H1 (cell line): Measurements from ENCODE around the gene LARP6. TPM values are rescaled to one million over a fixed set of nuclear protein-coding genes. Genes with fewer than 3 reads are reported as not detected.

Experiments used
- CTCF ChIA-PET: fragments of 300-600 bp; sonication (Branson Sonifier 250); formaldehyde crosslinking; loops from one replicate; lab custom pipeline; 2021; ENCODE audit not compliant: partially characterized antibody; lab: Charles Lee
- POLR2A ChIA-PET: fragments of 300-600 bp; sonication (Branson Sonifier 250); formaldehyde crosslinking; loops from one replicate; lab custom pipeline; 2021; ENCODE audit warnings: inconsistent platforms; ENCODE audit not compliant: partially characterized antibody; lab: Charles Lee
- DNase-seq, 2 experiments: peaks; one replicate each; pipeline versions ENCODE4 v3.0.0 to v3.0.0-alpha.2; 2010 to 2022; ENCODE audit warnings: low spot score in 2 of 2, low read depth in 1 of 2, mixed read lengths in 1 of 2
- FAIRE-seq: peaks from 2 replicates; lab custom pipeline; 2011; peaks lifted over from hg19 to GRCh38; lab: Jason Lieb, UNC
- H2AFZ ChIP-seq: 2 replicates; pipeline ENCODE4 v1.8.1; 2012; ENCODE audit warnings: low read length, inconsistent platforms
- H2AK5ac ChIP-seq: 2 replicates; pipeline ENCODE4 v1.6.1; 2013; ENCODE audit warnings: low read depth, low read length
- H2BK120ac ChIP-seq: replicated peaks from 2 replicates; pipeline ENCODE3; 2013; ENCODE audit warnings: low read depth, low read length, inconsistent platforms
- H2BK12ac ChIP-seq: 2 replicates; pipeline ENCODE4 v1.6.1; 2013; ENCODE audit warnings: low read depth, low read length
- H2BK15ac ChIP-seq: 2 replicates; pipeline ENCODE4 v1.6.1; 2013; ENCODE audit warnings: low read length
- H2BK20ac ChIP-seq: 2 replicates; pipeline ENCODE4 v1.6.1; 2013; ENCODE audit warnings: low read length
- H2BK5ac ChIP-seq: 2 replicates; pipeline ENCODE4 v1.6.1; 2013; ENCODE audit warnings: low read depth, low read length
- H3K14ac ChIP-seq: 2 replicates; pipeline ENCODE4 v1.6.1; 2013; ENCODE audit warnings: inconsistent platforms; ENCODE audit not compliant: insufficient read length
- H3K18ac ChIP-seq: 2 replicates; pipeline ENCODE4 v1.6.1; 2013; ENCODE audit warnings: low read length; ENCODE audit errors: extremely low read depth
- H3K23ac ChIP-seq: 2 replicates; pipeline ENCODE4 v1.6.1; 2013; ENCODE audit warnings: inconsistent platforms; ENCODE audit not compliant: insufficient read length
- H3K23me2 ChIP-seq: 2 replicates; pipeline ENCODE4 v1.6.1; 2013; ENCODE audit warnings: low read depth, low read length
- H3K27ac ChIP-seq: 2 replicates; pipeline ENCODE4 v1.6.1; 2011; ENCODE audit warnings: low read depth, low read length, inconsistent platforms
- H3K27me3 ChIP-seq, 4 experiments: replicated peaks in 1 of 4; 1 replicate in 1 of 4; 2 replicates in 3 of 4; pipeline versions ENCODE4 v1.6.1 to v1.8.1; 2011 to 2013; ENCODE audit warnings: low read length in 3 of 4, mild to moderate bottlenecking in 3 of 4, inconsistent platforms in 2 of 4, mixed read lengths in 2 of 4, moderate library complexity in 1 of 4; ENCODE audit not compliant: control insufficient read depth in 3 of 4, insufficient read depth in 3 of 4; ENCODE audit errors: extremely low read depth in 1 of 4
- H3K36me3 ChIP-seq, 4 experiments: 2 replicates each; pipeline versions ENCODE4 v1.6.1 to v1.8.1; 2011 to 2013; ENCODE audit warnings: mild to moderate bottlenecking in 4 of 4, low read length in 3 of 4, moderate library complexity in 2 of 4, control low read depth in 1 of 4, inconsistent platforms in 1 of 4; ENCODE audit not compliant: insufficient read depth in 4 of 4, control insufficient read depth in 2 of 4
- H3K4ac ChIP-seq: replicated peaks from 2 replicates; pipeline ENCODE3; 2013; ENCODE audit warnings: low read length, low read depth, mixed read lengths, inconsistent platforms; ENCODE audit not compliant: insufficient read length
- H3K4me1 ChIP-seq, 4 experiments: replicated peaks in 1 of 4; 1 replicate in 1 of 4; 2 replicates in 3 of 4; pipeline versions ENCODE4 v1.6.1 to v1.8.1; 2011 to 2013; ENCODE audit warnings: low read length in 3 of 4, inconsistent platforms in 2 of 4, mixed read lengths in 1 of 4; ENCODE audit not compliant: insufficient read depth in 4 of 4, control insufficient read depth in 3 of 4
- H3K4me2 ChIP-seq, 2 experiments: 2 replicates each; pipeline versions ENCODE4 v1.6.1 to v1.8.1; 2011 to 2013; ENCODE audit warnings: low read depth in 2 of 2, low read length in 2 of 2, control low read depth in 1 of 2, inconsistent platforms in 1 of 2, mild to moderate bottlenecking in 1 of 2; ENCODE audit not compliant: insufficient read depth in 1 of 2
- H3K4me3 ChIP-seq, 4 experiments: fragments of 200-600, 300-600 bp in 1 of 4; sonication (generic), shearing (Covaris generic), sonication (Bioruptor Twin) in 1 of 4; 2 replicates each; pipeline versions ENCODE4 v1.5.1 to v1.8.1; 2011 to 2016; ENCODE audit warnings: low read length in 4 of 4, low read depth in 3 of 4, control low read depth in 2 of 4, inconsistent platforms in 2 of 4, mild to moderate bottlenecking in 2 of 4, mixed read lengths in 1 of 4, moderate library complexity in 1 of 4; ENCODE audit not compliant: insufficient read depth in 2 of 4; ENCODE audit errors: extremely low read depth in 1 of 4
- H3K56ac ChIP-seq: replicated peaks from 2 replicates; pipeline ENCODE3; 2013; ENCODE audit warnings: low read depth, mild to moderate bottlenecking, mixed read lengths, low read length, inconsistent platforms; ENCODE audit not compliant: insufficient read length
- H3K79me1 ChIP-seq: 2 replicates; pipeline ENCODE4 v1.6.1; 2013; ENCODE audit warnings: low read depth, low read length, control low read depth
- H3K79me2 ChIP-seq, 2 experiments: 2 replicates each; pipeline versions ENCODE4 v1.6.1 to v1.8.1; 2012 to 2013; ENCODE audit warnings: low read length in 2 of 2, mild to moderate bottlenecking in 2 of 2, inconsistent platforms in 1 of 2; ENCODE audit not compliant: insufficient read depth in 2 of 2, control insufficient read depth in 1 of 2
- H3K9ac ChIP-seq, 4 experiments: replicated peaks in 1 of 4; 1 replicate in 1 of 4; 2 replicates in 3 of 4; pipeline versions ENCODE4 v1.6.1 to v1.8.1; 2011 to 2013; ENCODE audit warnings: low read depth in 3 of 4, low read length in 3 of 4, control low read depth in 2 of 4, mild to moderate bottlenecking in 2 of 4, moderate library complexity in 2 of 4, inconsistent platforms in 1 of 4; ENCODE audit errors: extremely low read depth in 1 of 4
- H3K9me3 ChIP-seq, 2 experiments: 2 replicates each; pipeline versions ENCODE4 v1.6.1 to v1.8.1; 2012 to 2013; ENCODE audit warnings: mild to moderate bottlenecking in 2 of 2, moderate library complexity in 2 of 2, control low read depth in 1 of 2, inconsistent platforms in 1 of 2, low read depth in 1 of 2, low read length in 1 of 2, mixed read lengths in 1 of 2; ENCODE audit not compliant: insufficient read depth in 2 of 2
- H4K20me1 ChIP-seq, 2 experiments: replicated peaks in 1 of 2; 2 replicates each; pipeline versions ENCODE3 to v1.8.1; 2011 to 2013; ENCODE audit warnings: inconsistent platforms in 2 of 2, low read length in 2 of 2, mild to moderate bottlenecking in 1 of 2; ENCODE audit not compliant: insufficient read depth in 2 of 2, control insufficient read depth in 1 of 2
- H4K5ac ChIP-seq: 2 replicates; pipeline ENCODE4 v1.6.1; 2013; ENCODE audit warnings: low read length, low read depth, mixed read lengths, inconsistent platforms; ENCODE audit not compliant: insufficient read length
- H4K8ac ChIP-seq: 2 replicates; pipeline ENCODE4 v1.8.0; 2013; ENCODE audit warnings: mild to moderate bottlenecking, moderate library complexity, low read length, inconsistent platforms; ENCODE audit not compliant: insufficient read depth; ENCODE audit errors: extremely low read depth
- H4K91ac ChIP-seq: replicated peaks from 2 replicates; pipeline ENCODE3; 2013; ENCODE audit warnings: low read length, mixed read lengths, inconsistent platforms; ENCODE audit not compliant: insufficient read length
- CBX5 ChIP-seq: fragments of 300-800, 300-1000 bp; sonication (generic); IDR thresholded peaks from 2 replicates; pipeline ENCODE4 v1.7.1; 2016; ENCODE audit warnings: antibody characterized with exemption, low read length, low read depth
- CEBPB ChIP-seq: IDR thresholded peaks from 2 replicates; pipeline ENCODE4 v1.6.1; 2012; ENCODE audit warnings: low read depth, low read length
- CHD2 ChIP-seq: IDR thresholded peaks from 2 replicates; pipeline ENCODE4 v1.6.1; 2012; ENCODE audit warnings: low read length, improper control_type of control experiment
- HDAC6 ChIP-seq: IDR thresholded peaks from one replicate; pipeline ENCODE4 v1.7.1; 2012; ENCODE audit warnings: low read depth, mild to moderate bottlenecking, inconsistent platforms, low read length, moderate library complexity
- JUND ChIP-seq: IDR thresholded peaks from 2 replicates; pipeline ENCODE4 v1.6.1; 2011; ENCODE audit warnings: mild to moderate bottlenecking, improper control_type of control experiment, low read length
- RBBP5 ChIP-seq: IDR thresholded peaks from 2 replicates; pipeline ENCODE4 v1.7.1; 2012; ENCODE audit warnings: low read depth, mild to moderate bottlenecking, inconsistent platforms, low read length, moderate library complexity, borderline replicate concordance
- RFX5 ChIP-seq: IDR thresholded peaks from 2 replicates; pipeline ENCODE4 v1.6.1; 2011; ENCODE audit warnings: low read depth, low read length, improper control_type of control experiment, borderline replicate concordance
- SAP30 ChIP-seq: fragments of 300-600 bp; sonication (generic); IDR thresholded peaks from 2 replicates; pipeline ENCODE4 v1.7.1; 2012; ENCODE audit warnings: low read length, moderate library complexity, mild to moderate bottlenecking, inconsistent platforms; ENCODE audit not compliant: insufficient read depth, insufficient replicate concordance
- SIX5 ChIP-seq: IDR thresholded peaks from 2 replicates; pipeline ENCODE4 v1.6.1; 2011; ENCODE audit warnings: mild to moderate bottlenecking, low read depth, low read length
- SP1 ChIP-seq: IDR thresholded peaks from 2 replicates; pipeline ENCODE4 v1.6.1; 2011; ENCODE audit warnings: low read depth, low read length
- SP4 ChIP-seq: IDR thresholded peaks from 2 replicates; pipeline ENCODE4 v1.6.1; 2012; ENCODE audit warnings: low read length, inconsistent platforms
- SUZ12 ChIP-seq: fragments of 200-600 bp; sonication (generic); IDR thresholded peaks from 2 replicates; pipeline ENCODE4 v1.6.1; 2012; ENCODE audit warnings: mild to moderate bottlenecking, inconsistent platforms, low read length, moderate library complexity, mixed read lengths
- TAF7 ChIP-seq: optimal IDR thresholded peaks from 2 replicates; pipeline ENCODE3; 2011; ENCODE audit warnings: low read depth, mild to moderate bottlenecking, inconsistent platforms, low read length, moderate library complexity, borderline replicate concordance
- TBP ChIP-seq: IDR thresholded peaks from 2 replicates; pipeline ENCODE4 v1.6.1; 2011; ENCODE audit warnings: low read depth, low read length, improper control_type of control experiment
- ZNF274 ChIP-seq: IDR thresholded peaks from 2 replicates; pipeline ENCODE4 v1.7.0; 2012; ENCODE audit warnings: low read length, borderline replicate concordance; ENCODE audit errors: extremely low read depth
- polyA plus RNA-seq, 7 experiments: library from polyadenylated mRNA; depleted of rRNA in 3 of 7; stranded (reverse) in 5 of 7; unstranded in 2 of 7; fragments of >200 nt in 5 of 7; fragments of 200-250 nt in 2 of 7; gene quantifications; 1 replicate in 5 of 7; 2 replicates in 1 of 7; 4 replicates in 1 of 7; pipeline versions ENCODE4 v1.2.1 to v1.2.3, GENCODE V29; 2011 to 2013; ENCODE audit warnings: missing spikeins in 2 of 7, mixed read lengths in 2 of 7
- total RNA-seq: library from RNA; stranded (reverse); fragmentation: NEBNext Ultra II Directional; extraction: Animal tissue kit (Norgen Biotek cat#: 25700); gene quantifications from 2 replicates; pipeline ENCODE4 v1.2.1, GENCODE V29; 2021
- TF ChIP-seq, protein P1 (sequence below): IDR thresholded peaks from 2 replicates; pipeline ENCODE4 v1.6.1; 2012; ENCODE audit warnings: inconsistent platforms

Gene LARP6
- total and polyA plus RNA-seq, 2 of the 8 experiments (the other 6 are each of a cell fraction or from before 2014, with no cell fraction given) = 21.0 to 24.7 TPM

DNA sequence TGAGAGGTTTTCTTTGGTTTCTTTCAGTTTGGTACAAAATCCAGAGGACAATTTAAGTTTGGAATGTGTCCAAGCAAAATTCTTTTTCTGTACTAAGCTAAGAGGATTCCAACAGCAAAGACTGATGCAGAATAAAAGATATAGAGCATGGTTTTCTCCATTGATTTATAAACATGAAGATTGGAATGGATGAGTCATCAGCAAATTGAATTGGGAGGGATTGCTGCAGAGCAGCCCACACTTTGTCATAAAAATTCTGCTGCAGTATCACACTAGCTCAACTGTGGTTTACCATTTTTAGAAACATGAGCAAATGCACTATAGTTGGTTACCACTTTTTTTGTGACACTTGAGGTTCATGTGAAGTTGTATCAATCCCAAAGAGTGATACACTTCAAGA lies 16.1 kb upstream of the LARP6 start:
- H4K8ac ChIP-seq = no peak overlapping the region
- no peak overlapping the region for H3K4me3 ChIP-seq
- no peak overlapping the region for H3K4me2 ChIP-seq
- TF ChIP-seq TBP = no peak
- TF ChIP-seq SIX5 = no peak
- no peak for TF ChIP-seq SP4
- no peak for TF ChIP-seq SUZ12
- TF ChIP-seq SP1 = no peak
- TF ChIP-seq RBBP5 = no peak
- TF ChIP-seq HDAC6 = no peak
- TF ChIP-seq CBX5 = no peak
- TF ChIP-seq CEBPB = no peak
- TF ChIP-seq ZNF274 = no peak
- TF ChIP-seq SAP30 = no peak
- TF ChIP-seq TAF7 = no peak
- TF ChIP-seq, protein P1, sequence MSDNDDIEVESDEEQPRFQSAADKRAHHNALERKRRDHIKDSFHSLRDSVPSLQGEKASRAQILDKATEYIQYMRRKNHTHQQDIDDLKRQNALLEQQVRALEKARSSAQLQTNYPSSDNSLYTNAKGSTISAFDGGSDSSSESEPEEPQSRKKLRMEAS = no peak
- no peak for TF ChIP-seq RFX5
- TF ChIP-seq JUND = no peak
- TF ChIP-seq CHD2 = no peak
- TF ChIP-seq, all 59 proteins: peak for 0
- no peak overlapping the region for H3K18ac ChIP-seq
- H3K4me1 ChIP-seq = no peaks in the 10 kb centered on the region
- H4K5ac ChIP-seq = no peak overlapping the region
- no peak overlapping the region for H3K23ac ChIP-seq
- H2BK120ac ChIP-seq = no peak overlapping the region
- CTCF ChIA-PET = interaction anchor here (1.5 to 2.3 kb wide), 5 partner anchors 10 to 58 kb away, joined by 3 to 7 read pairs (median 5); partner anchors contain the start of gene LRRC49
- H3K56ac ChIP-seq = no peak overlapping the region
- POLR2A ChIA-PET = interaction anchor here (0.9 kb wide), 1 partner anchor 16 kb away, joined by 4 read pairs; the partner anchor contains the start of gene LARP6
- no peak overlapping the region for H3K14ac ChIP-seq
- H3K23me2 ChIP-seq = no peaks in the 10 kb centered on the region
- no peak overlapping the region for H2BK12ac ChIP-seq
- H3K79me2 ChIP-seq = no peaks in the 10 kb centered on the region
- H2BK5ac ChIP-seq = no peak overlapping the region
- H2AK5ac ChIP-seq = no peak overlapping the region
- no peaks in the 10 kb centered on the region; a peak in 1 of 8 replicates for H3K36me3 ChIP-seq
- H3K79me1 ChIP-seq = no peaks in the 10 kb centered on the region
- DNase-seq (no peak), FAIRE-seq (no peak)
- no peak overlapping the region for H3K9ac ChIP-seq
- H2BK15ac ChIP-seq = no peak overlapping the region
- H3K27me3 ChIP-seq = no peaks in the 10 kb centered on the region
- H4K20me1 ChIP-seq = no peaks in the 10 kb centered on the region
- no peak overlapping the region for H3K27ac ChIP-seq
- no peak overlapping the region for H2BK20ac ChIP-seq
- H4K91ac ChIP-seq = no peak overlapping the region
- no peak overlapping the region for H2AFZ ChIP-seq
- H3K4ac ChIP-seq = no peak overlapping the region
- peaks cover 0 to 11% of the 10 kb centered on the region in 2 experiments; a peak in 1 of 4 replicates for H3K9me3 ChIP-seq
